Progenitor cell of endocrine pancreas (in vitro differentiated cells): Measurements from ENCODE around the gene DOCK6. TPM values are rescaled to one million over a fixed set of nuclear protein-coding genes. Genes with fewer than 3 reads are reported as not detected.

Experiments used
- DNase-seq: peaks from one replicate; pipeline ENCODE4 v3.0.0; 2021; ENCODE audit warnings: low spot score; ENCODE audit not compliant: unreplicated experiment
- H3K27ac Mint-ChIP-seq: 2 replicates; pipeline ENCODE4 v1.8.0; 2021; ENCODE audit warnings: mild to moderate bottlenecking, moderate library complexity, mixed read lengths
- H3K27me3 Mint-ChIP-seq: 2 replicates; pipeline ENCODE4 v1.8.0; 2021; ENCODE audit warnings: mixed read lengths
- H3K36me3 Mint-ChIP-seq: 2 replicates; pipeline ENCODE4 v1.8.0; 2022; ENCODE audit warnings: mixed read lengths; ENCODE audit not compliant: insufficient read depth
- H3K4me1 Mint-ChIP-seq: 2 replicates; pipeline ENCODE4 v1.8.0; 2021; ENCODE audit warnings: low read depth, mixed read lengths
- H3K4me3 Mint-ChIP-seq: 2 replicates; pipeline ENCODE4 v1.8.0; 2021; ENCODE audit warnings: low read depth, mild to moderate bottlenecking, moderate library complexity, mixed read lengths
- H3K9me3 Mint-ChIP-seq: 2 replicates; pipeline ENCODE4 v1.8.0; 2021; ENCODE audit warnings: low read depth, mixed read lengths
- total RNA-seq: library from RNA; stranded (reverse); gene quantifications from 2 replicates; pipeline ENCODE4 v1.2.1, GENCODE V29; 2021
- TF ChIP-seq, protein P1 (sequence below): fragments of 200-600 bp; sonication (generic); IDR thresholded peaks from one replicate; pipeline ENCODE4 v1.5.0; 2021; ENCODE audit warnings: antibody characterized with exemption, mild to moderate bottlenecking; ENCODE audit not compliant: unreplicated experiment

The DOCK6 gene
- total RNA-seq, 1 donor from 2014 or later = 88.0 TPM

DNA sequence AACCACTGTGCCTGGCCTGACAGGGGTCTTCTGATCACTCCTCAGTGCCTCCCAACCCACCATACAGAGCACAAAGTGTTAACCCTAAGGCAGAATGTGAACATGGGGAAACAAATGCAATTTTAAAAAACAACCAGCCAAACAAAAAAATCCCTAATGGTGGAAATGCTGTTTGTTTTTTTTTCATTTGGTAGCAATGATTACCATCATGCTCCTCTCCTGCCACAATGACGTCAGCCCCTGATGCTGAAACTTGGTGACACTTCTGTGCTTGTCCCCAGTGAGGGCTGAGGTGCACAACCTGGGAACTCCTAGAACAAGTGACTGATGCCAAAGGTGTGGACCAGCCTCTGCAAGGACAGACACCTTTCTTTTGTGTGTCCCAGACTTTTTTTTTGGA, 29.7 kb upstream of the DOCK6 start:
- TF ChIP-seq, protein P1, sequence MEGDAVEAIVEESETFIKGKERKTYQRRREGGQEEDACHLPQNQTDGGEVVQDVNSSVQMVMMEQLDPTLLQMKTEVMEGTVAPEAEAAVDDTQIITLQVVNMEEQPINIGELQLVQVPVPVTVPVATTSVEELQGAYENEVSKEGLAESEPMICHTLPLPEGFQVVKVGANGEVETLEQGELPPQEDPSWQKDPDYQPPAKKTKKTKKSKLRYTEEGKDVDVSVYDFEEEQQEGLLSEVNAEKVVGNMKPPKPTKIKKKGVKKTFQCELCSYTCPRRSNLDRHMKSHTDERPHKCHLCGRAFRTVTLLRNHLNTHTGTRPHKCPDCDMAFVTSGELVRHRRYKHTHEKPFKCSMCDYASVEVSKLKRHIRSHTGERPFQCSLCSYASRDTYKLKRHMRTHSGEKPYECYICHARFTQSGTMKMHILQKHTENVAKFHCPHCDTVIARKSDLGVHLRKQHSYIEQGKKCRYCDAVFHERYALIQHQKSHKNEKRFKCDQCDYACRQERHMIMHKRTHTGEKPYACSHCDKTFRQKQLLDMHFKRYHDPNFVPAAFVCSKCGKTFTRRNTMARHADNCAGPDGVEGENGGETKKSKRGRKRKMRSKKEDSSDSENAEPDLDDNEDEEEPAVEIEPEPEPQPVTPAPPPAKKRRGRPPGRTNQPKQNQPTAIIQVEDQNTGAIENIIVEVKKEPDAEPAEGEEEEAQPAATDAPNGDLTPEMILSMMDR = no peak
- H3K27ac Mint-ChIP-seq = no peak overlapping the region

DNA sequence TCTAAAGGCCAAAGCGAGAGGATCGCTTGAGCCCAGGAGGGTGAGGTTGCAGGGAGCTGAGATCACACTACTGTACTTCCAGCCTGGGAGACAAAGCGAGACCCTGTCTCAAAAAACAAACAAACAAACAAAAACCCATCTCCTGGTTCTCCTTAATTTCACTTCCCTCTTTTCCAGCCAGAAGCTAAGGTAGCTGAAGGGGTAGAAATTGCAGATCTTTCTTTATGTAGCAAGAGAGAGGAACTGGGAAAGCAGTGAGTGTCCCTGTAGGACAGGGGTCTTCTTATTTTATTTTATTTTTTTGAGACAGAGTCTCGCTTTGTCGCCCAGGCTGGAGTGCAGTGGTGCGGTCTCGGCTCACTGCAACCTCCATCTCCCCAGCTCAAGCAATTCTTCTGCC, 29.1 kb upstream of the DOCK6 start:
- Mint-ChIP-seq H3K4me1 (peaks cover 4% of the 10 kb centered on the region), H3K4me3 (no peak overlapping the region), H3K27ac (no peak overlapping the region), H3K36me3 (no peaks in the 10 kb centered on the region), H3K27me3 (peaks cover 6% of the 10 kb centered on the region), H3K9me3 (no peaks in the 10 kb centered on the region)
- TF ChIP-seq, protein P1 = no peak
- no peak for DNase-seq

More for the DNA sequence above, 29.7 kb upstream of the DOCK6 start:
- DNase-seq = no peak
- H3K27me3 Mint-ChIP-seq = peaks cover 6% of the 10 kb centered on the region
- H3K9me3 Mint-ChIP-seq = no peaks in the 10 kb centered on the region
- H3K36me3 Mint-ChIP-seq = no peaks in the 10 kb centered on the region
- peaks cover 4% of the 10 kb centered on the region for H3K4me1 Mint-ChIP-seq
- no peak overlapping the region for H3K4me3 Mint-ChIP-seq

DNA sequence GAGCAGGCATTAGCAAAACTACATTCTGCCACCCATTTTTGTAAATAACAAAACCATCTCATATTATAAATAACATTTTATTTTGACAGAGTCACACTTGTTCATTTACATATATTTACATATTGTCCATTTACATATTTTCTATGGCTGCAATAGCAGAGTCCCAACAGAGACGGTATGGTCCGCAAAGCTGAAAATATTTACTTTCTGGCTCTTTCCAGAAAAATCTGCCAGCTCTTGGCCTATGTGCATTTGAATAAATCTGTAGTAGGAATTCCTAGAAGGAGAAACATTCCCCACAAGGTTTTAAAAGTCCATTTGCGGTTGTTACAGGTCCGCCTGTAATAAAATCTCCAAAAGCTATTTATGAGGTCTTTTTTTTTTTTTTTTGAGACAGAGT, 27.9 kb upstream of the DOCK6 start:
- TF ChIP-seq, protein P1 = no peak
- Mint-ChIP-seq H3K27ac (no peak overlapping the region), H3K27me3 (peaks cover 3% of the 10 kb centered on the region), H3K4me1 (peaks cover 4% of the 10 kb centered on the region), H3K4me3 (no peak overlapping the region), H3K36me3 (no peaks in the 10 kb centered on the region), H3K9me3 (no peaks in the 10 kb centered on the region)
- no peak for DNase-seq

DNA sequence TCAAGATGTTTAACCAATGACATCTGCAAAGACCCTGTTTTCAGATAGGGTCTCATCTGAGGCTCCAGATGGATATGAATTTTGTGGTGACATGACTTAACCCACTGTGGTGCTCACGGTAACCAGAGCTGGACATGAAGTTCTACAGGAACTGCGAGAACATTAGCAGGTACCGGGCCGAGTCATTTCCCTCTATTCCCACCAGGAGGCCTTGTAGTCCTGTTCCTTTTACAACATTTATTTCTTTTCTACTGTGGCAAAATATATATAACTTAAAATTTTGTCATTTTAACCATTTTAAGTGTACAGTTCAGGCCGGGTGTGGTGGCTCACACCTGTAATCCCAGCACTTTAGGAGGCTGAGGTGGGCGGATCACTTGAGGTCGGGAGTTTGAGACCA, 26.0 kb upstream of the DOCK6 start:
- Mint-ChIP-seq H3K4me3 (no peak overlapping the region), H3K9me3 (no peaks in the 10 kb centered on the region), H3K27ac (no peak overlapping the region), H3K27me3 (peaks cover 3% of the 10 kb centered on the region), H3K36me3 (no peaks in the 10 kb centered on the region), H3K4me1 (no peaks in the 10 kb centered on the region)
- no peak for DNase-seq
- TF ChIP-seq, protein P1 = peak; percentile 48

DNA sequence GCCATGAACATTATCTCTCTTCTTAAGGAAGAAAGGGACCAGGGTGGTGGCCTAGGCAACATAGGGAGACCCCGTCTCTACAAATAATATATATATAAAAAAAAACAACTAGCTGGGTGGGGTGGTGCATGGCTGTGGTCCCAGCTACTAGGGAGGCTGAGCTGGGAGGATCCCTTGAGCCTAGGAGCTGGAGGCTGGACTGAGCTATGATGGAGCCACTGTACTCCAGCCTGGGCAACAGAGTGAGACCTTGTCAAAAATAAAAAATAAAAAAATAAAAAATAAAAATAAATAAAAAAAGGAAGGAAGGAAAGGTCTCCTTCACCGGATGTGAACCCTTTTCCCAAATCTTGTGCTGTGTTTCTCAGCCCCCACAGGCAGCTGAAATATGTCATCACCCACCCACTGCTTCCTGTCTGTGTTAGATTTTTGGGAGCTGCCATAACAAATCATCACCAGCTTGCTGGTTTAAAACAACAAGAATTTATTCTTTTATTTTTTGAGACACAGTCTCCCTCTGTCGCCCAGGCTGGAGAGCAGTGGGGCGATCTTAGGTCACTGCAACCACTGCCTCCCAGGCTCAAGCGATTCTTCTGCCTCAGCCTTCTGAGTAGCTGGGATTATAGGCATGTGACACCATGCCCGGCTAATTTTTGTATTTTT, 24.1 kb upstream of the DOCK6 start:
- Mint-ChIP-seq H3K36me3 (no peaks in the 10 kb centered on the region), H3K4me3 (no peak overlapping the region), H3K27me3 (peaks cover 3% of the 10 kb centered on the region), H3K4me1 (no peaks in the 10 kb centered on the region), H3K9me3 (no peaks in the 10 kb centered on the region), H3K27ac (no peak overlapping the region)
- TF ChIP-seq, protein P1 = no peak
- DNase-seq = no peak
